ENCODE data around the gene VWA3A.
"Not testable (repeated sequence)": the region's sequence is repeated elsewhere in the genome, so short reads cannot be mapped to it uniquely, and the experiment has no call there.

The VWA3A gene

GRCh38 chr16:22091721-22092120, 620 bp upstream of the VWA3A start:
- DNase-seq, result no peak

- no peak for DNase-seq
Measured at GRCh38 chr16:22093331-22093730, 990 bp downstream of the VWA3A start.

GRCh38 chr16:22093996-22094395, 1.7 kb downstream of the VWA3A start:
- no peak for DNase-seq

- peak; percentile 19 to 72 for DNase-seq
Measured at GRCh38 chr16:22098405-22099255, 6.3 kb downstream of the VWA3A start.

- DNase-seq, result no peak
Measured at GRCh38 chr16:22099256-22099975, 7.1 kb downstream of the VWA3A start.

GRCh38 chr16:22103441-22103840, 11.1 kb downstream of the VWA3A start:
- no peak for DNase-seq

GRCh38 chr16:22109258-22109898, 17.0 kb downstream of the VWA3A start:
- DNase-seq, result no peak

- DNase-seq, result not testable (repeated sequence)
Measured at GRCh38 chr16:22111629-22112028, 19.3 kb downstream of the VWA3A start.

- no peak for DNase-seq
Measured at GRCh38 chr16:22116095-22116700, 23.9 kb downstream of the VWA3A start.

GRCh38 chr16:22117609-22118008, 25.3 kb downstream of the VWA3A start:
- no peak for DNase-seq

- DNase-seq, result no peak
Measured at GRCh38 chr16:22120440-22120839, 28.1 kb downstream of the VWA3A start.

- no peak for DNase-seq
Measured at GRCh38 chr16:22122239-22122638, 29.9 kb downstream of the VWA3A start.

- DNase-seq, result peak in 1 of 2 experiments; percentile 7
Measured at GRCh38 chr16:22123146-22123545, 30.8 kb downstream of the VWA3A start.

- DNase-seq, result no peak
Measured at GRCh38 chr16:22123759-22124490, 31.6 kb downstream of the VWA3A start.

- no peak for DNase-seq
Measured at GRCh38 chr16:22124583-22125284, 32.4 kb downstream of the VWA3A start.

GRCh38 chr16:22126037-22126558, 33.8 kb downstream of the VWA3A start:
- no peak for DNase-seq

GRCh38 chr16:22128537-22128936, 36.2 kb downstream of the VWA3A start:
- not testable (repeated sequence) for DNase-seq

- DNase-seq, result no peak
Measured at GRCh38 chr16:22130528-22130927, 38.2 kb downstream of the VWA3A start.

GRCh38 chr16:22132801-22133200, 40.5 kb downstream of the VWA3A start:
- no peak for DNase-seq

- no peak for DNase-seq
Measured at GRCh38 chr16:22138482-22138881, 46.1 kb downstream of the VWA3A start.

GRCh38 chr16:22139008-22139407, 46.7 kb downstream of the VWA3A start:
- DNase-seq, result no peak

GRCh38 chr16:22139732-22140131, 47.4 kb downstream of the VWA3A start:
- no peak for DNase-seq

All from Kasumi-1 (cell line).